GM19397 (cell line): ENCODE results near the gene SMIM13.

Experiments used
- ATAC-seq: cut with Tn5 transposase; IDR thresholded peaks from one replicate; pipeline ENCODE4 v1.9.1; 2021; ENCODE audit warnings: mild to moderate bottlenecking, moderate library complexity; ENCODE audit not compliant: unreplicated experiment

SMIM13 gene

DNA sequence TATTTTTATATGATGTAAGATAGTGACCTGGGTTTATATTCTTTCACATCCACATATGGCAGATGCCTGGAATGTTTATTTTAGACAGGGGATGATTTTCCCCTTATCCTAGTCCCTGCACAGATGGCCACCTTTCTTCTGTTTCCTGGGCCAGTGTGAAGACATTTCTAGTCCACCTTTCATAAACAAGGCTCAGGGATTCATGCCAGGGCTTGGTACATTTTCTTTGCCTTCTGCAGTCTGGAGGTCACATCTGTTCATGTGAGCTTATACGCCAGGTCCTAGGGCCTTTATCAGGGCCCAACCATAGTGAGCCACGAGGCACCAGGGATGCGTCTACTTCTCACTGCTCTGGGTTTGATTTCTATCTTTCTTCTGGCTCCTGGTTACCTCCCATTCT is 55.9 kb downstream of the SMIM13 start:
- ATAC-seq = no peak

DNA sequence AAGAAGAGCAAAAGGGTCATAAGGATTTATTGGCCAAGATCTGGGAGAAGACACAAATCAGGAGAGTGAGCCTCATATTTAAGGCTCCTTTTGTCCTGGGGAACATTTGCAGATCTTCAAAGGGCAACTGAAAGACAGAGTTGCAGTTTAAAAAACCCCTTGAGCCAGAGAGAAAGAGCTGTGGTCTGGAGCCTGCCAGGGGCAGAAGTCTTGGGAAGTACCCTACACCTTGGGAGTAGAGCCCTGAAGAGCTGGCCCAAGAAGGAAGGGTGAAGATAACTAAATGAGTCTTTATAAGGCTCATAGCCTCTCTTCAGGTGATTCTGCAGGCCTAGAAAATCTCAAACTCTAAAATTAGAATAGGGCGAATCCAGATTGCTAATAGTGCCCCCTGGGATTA is 57.9 kb downstream of the SMIM13 start:
- no peak for ATAC-seq

DNA sequence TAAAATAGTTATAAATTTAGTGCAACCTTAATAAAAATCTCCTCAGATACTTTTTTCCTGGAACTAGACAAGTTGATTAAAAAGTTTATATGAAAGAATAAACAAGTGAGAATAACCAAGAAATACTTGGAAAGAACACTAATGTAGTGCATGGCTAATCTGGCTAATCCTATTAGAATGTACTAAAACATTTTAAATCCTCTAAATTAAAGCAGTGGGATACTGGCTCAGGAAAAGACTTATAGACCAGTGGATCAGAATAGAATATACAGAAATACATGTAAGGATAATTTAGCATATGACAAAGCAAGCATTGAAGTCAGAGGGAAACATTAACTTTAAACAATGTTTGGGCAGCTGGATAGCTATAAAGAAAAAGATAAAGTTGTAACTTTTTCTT is 58.9 kb downstream of the SMIM13 start:
- ATAC-seq = no peak

DNA sequence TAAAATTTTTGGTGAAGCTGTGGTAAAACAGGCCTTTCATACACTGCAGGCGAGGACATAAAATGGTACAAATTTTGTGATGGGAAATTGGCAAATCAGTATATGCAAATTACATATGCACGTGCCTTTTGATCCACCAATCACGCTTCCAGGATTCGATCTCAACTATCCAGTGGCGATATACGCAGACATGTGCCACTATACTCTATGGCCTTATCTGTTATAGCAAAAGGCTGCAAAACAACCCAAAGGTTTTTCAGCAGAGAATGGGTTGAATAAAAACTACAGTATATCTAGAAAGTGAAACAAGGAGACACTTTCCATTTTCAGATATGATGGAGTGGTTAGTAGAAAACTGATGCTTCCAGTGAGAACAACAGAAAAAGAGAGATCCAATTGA is 59.8 kb downstream of the SMIM13 start:
- ATAC-seq = no peak

DNA sequence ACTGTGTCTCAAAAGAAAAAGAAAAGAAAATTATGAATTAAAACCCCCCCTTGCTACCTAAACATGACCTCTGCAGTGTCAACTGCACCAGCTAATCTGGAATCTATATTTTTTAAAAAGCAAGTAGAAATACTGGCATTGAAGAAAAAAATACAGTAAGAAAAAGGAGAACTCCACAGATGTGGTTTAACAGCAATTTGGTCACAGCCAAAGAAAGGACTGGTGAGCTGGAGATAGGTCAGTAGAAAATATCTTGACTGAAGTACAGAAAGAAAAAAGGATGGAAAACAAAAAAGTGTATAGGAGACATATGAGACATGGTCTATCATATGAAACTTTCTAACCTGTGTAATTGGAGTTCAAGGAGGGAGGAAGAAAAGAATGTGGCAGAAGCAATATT is 62.0 kb downstream of the SMIM13 start:
- ATAC-seq = no peak

DNA sequence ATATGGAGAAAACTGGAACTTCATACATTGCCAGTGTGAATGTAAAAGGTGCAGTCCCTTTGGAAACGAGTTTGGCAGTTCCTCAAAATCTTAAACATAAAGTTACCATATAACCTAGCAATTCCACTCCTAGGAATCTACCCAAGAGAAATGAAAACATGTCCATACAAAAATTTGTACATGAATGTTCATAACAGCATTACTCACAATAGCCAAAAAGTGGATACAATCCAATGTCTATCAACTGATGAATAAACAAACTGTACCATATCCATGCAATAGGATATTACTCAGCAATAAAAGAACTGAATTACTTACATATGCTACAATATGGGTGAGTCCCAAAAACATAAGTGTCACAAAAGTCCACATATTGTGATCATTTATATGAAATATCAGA is 66.6 kb downstream of the SMIM13 start:
- no peak for ATAC-seq

DNA sequence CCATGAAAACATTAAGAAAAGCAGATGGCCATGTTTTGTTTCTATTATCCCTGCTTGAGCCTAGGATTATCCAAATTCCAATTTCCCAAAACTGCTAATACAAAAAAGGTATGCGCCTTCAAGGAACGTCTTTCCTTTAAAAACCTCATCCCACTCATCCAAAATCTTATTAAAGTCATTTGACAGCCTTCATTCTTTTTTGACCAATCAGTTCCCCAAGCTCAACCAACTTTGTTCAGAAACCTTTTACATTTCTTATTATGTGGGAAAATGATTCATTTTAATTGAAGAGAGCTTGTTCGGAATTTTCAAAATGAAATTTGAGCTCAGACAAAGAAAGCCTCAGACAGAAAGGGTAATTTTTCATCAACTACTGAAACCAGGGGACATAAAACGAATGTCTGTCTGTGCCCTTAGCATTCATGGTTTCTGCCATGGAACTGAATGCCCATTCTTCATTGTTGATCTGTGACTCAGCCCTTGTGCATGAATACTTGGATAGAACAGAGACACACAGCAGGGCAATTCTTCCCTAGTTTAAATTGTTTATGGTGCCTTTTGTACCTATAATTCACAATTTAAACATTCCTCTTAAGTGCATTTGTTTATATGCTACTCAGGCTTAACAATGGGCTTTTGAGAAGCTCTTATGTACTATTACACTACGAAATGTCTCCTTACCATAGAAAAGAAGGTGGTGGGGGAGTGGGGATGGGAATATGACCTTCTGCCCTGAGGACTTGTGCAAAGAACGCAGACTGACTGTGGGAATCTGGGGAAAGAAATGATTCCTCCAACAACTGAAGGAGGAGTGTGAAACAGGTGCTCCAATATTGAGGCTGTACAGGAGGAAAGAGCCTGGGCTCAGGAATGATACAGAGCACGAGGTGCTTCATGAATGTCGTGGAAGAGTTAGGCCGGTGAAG is 67.7 kb downstream of the SMIM13 start:
- no peak for ATAC-seq

DNA sequence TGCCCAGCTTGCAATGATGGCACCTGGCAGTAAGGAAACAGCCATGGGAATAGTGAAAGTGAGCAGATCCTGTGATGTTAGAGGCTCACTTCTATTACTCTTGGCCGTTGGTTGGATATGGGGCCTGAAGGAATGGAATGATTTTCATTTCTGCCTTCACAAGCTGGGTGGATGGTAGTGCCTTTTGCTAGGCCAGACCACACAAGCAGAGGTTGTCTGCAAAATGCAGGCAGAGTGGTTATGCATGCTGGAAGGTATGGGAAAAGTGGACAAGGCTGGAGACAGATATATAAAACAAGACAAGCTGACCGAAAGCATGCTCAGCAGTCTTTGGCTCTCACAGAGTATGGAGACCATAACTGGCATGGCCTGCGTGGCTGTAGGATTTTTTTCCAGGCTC is 68.6 kb downstream of the SMIM13 start:
- no peak for ATAC-seq

DNA sequence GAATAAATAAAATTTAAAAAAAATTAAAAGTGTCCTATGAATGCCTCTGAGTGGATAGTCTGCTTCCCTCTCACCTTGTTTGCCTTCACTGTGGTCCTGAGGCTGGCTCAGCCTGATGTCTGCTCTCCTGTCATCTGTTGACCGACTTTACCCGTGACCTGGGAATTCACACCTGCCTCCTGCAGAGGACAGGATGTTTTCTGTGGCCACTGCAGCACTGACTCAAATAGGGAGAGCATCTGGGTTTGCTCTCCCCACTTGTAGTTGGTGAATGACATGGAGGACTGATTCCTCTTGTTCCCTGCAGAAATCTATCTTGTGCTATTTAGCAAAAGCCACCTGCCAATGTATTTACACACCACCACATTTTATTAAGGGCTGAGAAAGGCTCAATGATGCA is 70.3 kb downstream of the SMIM13 start:
- no peak for ATAC-seq

DNA sequence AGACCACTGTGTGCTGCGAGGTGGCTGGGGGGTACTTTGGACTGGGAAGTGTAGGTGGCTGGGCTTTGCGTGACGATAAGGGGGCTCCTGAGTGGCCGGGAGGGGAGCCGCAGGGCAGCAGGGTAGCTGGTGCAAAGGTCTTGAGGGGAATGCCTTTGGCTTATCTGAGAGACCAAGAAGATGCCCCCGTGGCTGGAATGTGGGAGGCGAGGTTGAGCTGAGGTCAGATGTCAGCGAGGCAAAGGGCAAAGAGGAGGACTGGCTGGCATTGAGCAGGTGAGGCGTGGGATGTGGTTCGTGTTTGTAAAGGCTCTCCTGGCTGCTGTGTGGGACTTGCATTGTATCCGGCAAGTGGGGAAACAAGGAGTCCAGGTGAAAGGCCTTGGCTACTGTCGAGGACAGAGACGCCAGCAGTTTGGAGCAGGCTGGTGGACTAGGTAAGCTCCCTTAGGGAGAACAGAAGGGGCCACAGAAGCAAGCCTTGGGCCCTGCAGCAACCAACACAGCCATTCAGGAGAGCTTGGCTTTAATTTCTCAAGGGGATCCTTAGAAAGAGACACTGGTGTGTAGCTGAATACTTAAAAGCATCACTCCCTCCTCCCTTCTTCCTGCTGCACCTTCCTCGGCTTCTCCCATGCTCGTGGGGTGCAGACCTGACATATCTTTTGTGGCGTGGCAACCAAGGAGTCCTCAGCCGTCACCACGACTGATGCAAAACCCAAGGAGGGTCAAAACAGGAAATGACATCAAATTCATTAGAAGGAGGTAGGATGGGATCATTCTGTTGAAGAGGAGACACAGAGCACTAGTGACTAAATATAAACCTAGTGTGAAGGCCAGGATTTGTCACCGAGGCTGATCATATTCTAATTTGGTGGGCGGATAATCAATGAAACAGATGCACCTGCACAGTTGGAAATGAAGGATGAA is 71.3 kb downstream of the SMIM13 start:
- ATAC-seq = no peak

DNA sequence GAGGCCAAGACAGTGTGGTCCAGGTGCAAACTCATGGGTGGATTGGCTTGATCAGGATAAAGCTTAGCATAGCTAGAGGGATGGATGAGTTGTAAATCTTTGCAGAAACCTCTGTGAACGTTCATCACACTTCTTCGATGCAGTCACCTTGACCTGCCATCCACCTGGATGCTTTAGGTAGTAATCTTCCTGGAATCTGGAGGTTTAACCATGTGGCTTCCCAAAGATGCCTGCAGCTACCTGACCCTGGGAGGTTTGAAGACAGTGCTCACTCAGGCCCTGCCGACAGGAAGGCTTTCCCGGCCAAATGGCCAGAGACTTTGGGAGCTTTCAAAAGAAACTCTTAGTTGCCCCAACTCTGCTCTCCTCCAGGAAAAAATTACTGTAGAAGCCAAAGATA is 73.3 kb downstream of the SMIM13 start:
- ATAC-seq = no peak

DNA sequence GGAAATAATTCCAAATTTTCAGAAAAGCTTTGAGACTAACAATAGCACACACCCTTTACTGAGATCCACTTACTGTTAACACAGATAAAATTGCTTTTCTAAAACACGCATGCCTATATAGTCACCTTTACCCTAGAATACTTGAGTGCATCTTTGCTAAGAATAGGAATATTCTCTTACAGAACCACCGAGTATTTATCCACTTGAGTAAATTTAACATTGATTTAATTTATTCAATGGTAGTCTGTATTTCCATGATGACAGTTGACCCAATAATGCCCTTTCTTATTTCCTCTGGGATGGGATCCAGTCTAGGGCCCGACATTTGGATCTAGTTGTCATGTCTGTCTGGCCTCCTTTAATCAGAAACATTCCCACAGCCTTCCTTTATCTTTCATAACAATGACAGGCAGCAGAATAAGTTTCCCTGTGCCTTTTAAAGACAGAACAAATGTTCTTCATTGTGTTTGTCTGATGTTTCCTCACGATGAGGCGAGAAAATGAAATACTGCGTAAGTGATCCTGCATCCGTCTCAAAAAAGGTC is 74.5 kb downstream of the SMIM13 start:
- no peak for ATAC-seq

DNA sequence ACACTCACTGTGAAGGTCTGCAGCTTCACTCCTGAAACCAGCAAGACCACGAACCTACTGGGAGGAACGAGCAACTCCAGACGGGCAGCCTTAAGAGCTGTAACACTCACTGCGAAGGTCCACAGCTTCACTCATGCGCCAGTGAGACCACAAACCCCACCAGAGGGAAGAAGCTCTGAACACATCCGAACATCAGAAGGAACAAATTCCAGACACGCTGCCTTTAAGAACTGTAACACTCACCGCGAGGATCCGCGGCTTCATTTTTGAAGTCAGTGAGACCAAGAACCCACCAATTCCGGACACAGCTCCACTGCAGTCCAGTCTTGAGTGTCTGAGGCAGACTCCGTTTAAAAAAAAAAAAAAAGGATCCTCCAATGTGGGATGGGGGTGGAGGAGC is 78.3 kb downstream of the SMIM13 start:
- ATAC-seq = no peak

DNA sequence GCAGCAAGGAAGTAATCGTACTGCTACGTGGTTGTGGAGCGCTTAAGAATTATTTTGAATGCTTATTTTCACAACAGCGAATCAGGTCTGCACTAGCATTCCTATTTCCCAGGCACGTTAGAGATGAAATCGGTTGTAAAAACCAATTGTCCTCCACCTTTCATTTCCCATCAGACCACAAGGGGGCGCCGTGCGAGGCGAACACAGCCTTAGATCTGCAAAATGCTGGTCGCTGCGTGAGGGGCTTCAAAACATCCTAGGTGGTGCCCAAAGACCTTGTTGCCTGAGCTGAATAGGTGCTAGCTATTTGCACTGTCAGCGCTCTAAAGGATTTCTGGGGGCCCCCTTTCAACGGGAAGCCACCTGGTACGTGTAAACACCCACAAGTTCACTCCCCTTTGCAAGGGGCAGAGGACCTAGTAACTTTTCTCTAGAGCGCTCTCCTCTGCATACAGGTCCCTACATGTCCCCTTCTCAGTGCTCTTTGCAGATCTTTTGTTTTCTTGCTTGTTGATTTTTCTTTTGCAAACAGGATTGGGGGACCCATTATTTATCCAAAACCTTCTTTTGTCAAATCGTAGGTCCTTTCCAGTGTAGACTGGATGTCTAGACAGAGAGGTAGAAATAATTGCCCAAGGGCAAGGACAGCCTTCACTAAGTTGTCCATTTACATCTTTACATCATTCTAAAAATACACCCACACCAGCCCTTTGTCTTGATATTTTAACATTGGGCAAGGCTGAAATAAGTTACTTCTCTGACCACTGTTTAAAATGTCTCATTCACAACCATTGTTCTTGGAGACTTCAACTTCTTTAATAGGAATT is 79.1 kb downstream of the SMIM13 start:
- ATAC-seq = no peak

DNA sequence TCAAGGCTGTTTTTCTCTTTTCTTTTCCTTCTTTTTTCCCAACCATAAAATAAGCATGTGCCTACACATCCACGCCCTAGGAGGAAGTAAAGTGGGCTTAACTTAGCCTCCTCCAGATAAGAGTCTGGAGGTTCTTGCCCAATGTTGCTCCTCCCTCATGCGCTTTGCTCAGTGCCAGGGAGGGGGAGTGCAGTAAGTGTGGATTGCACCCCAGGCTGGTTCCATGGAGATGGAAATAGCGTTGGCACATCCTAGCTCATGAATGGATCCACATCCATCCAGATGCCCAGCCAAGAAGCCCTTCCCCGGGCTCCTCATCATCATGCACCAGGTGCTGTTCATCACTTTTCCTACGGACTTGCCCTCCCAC is 80.6 kb downstream of the SMIM13 start:
- ATAC-seq = no peak

DNA sequence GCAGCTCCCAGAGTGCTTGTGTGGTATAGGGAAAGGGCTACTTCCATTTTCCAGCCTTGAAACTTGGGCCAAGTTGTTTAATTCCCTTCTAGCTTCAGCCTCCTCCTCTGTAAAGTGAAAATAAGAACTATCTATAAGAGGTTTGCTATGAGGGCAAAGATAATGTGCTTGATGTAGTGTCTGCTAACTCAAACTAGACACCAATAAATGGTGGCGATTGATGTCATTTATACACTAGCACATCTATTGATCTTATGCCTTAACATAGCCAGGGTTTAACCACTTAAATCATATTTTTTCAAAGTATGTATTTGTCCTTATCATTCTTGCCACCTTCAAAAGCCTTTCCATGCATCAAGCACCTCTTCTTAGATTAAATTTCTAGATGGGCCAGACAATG is 83.6 kb downstream of the SMIM13 start:
- no peak for ATAC-seq

DNA sequence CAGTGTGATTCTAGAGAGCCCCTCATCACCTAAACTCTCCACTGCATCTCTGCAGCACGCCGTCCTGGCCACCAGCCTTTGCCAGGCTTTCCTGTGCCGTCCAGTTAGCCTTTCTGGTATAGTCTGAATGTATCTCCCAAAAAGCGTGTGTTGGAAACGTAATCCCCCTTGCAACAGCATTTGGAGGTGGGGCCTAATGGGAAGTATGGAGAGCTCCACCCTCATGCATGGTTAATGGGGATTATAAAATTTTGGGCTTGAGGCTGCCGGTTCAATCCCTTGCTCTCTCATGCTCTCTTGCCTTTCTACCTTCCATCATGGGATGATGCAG is 85.4 kb downstream of the SMIM13 start:
- no peak for ATAC-seq

DNA sequence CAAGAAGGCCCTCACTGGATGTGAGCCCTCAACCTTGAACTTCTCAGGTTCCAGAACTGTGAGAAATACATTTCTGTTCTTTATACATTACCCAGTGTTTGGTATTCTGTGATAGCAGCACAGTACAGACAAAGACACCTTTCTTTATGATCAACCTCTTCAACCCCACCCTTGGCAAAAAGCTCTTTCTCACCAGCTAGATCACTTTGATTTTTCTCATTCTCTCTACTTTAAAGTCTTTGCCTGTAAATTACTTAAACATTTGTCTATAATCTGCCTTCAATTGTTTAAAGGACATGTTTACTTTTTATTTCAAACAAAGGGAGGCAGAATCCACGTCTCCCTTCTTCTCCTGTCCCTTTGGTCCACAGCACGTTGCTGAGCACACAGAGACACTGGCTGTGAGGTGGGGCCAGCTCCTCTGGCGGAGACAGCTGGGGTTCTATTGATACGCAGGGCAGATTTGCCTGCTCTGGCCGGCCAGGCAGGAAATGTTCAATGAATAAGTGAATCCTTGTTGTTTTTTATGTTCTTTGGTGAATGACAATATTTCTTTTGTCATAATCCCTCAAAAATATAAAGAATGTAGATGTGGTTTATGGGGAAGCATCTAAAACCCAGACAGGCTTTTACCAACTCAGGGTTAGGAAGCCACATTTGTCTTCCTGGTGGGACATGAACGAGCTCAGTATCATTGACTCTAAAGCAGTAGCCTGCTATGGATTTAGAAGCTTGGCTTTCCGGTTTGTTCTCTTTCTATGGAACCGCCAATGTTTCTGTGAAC is 86.0 kb downstream of the SMIM13 start:
- no peak for ATAC-seq

DNA sequence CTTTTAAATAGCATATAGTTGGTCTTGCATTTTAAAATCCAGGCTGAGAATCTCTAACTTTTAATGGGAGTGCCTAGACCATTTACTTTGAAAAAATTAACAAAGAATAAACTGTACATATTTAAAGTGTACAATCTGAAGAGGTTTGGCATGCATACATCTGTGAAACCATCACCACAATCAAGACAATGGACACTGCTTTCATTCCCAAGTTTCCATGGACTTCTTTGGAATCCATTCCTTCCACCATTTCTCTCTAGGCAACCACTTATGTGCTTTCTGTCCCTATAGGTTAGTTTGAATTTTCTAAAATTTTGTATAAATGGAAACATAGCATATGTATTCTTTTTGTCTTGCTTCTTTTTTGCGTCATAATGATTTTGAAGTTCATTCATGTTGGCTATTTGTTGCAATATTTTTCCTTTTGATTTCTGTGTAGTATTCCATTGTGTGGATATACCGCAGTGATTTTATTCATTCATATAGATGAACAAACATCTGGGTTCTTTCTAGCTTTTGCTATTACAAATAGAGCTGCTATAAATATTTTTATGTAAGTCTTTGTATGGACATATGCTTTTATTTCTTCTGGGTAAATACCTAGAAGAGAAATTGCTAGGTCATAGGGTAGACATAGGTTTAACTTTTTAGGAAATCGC is 88.0 kb downstream of the SMIM13 start:
- no peak for ATAC-seq
